Spleen (tissue), 11 donors: ENCODE measurements around the gene AHDC1. TPM values are rescaled to one million over a fixed set of nuclear protein-coding genes. Genes with fewer than 3 reads are reported as not detected.
"Not testable (repeated sequence)": the region's sequence is repeated elsewhere in the genome, so short reads cannot be mapped to it uniquely, and the experiment has no call there.

Experiments used
- DNase-seq: peaks from one replicate; pipeline ENCODE4 v3.0.0-alpha.2; 2020
- H3K27ac ChIP-seq, 8 donors: fragments of 200-600 bp; sonication (generic) in 7 of 8; 1 replicate in 4 of 8; 2 replicates in 4 of 8; pipeline versions ENCODE4 v1.5.0 to v1.8.0; 2016 to 2021; ENCODE audit warnings: inconsistent platforms in 4 of 8, mild to moderate bottlenecking in 4 of 8, moderate library complexity in 1 of 8
- H3K27me3 ChIP-seq, 7 donors: fragments of 200-600 bp; sonication (generic) in 6 of 7; replicated peaks in 1 of 7; 1 replicate in 4 of 7; 2 replicates in 3 of 7; pipeline versions ENCODE4 v1.5.0 to v1.8.0; 2016 to 2021; ENCODE audit warnings: inconsistent platforms in 3 of 7, mild to moderate bottlenecking in 1 of 7
- H3K36me3 ChIP-seq, 6 donors: fragments of 200-600 bp; sonication (generic) in 5 of 6; 1 replicate in 4 of 6; 2 replicates in 2 of 6; pipeline versions ENCODE4 v1.5.0 to v1.8.0; 2016 to 2021; ENCODE audit warnings: inconsistent platforms in 2 of 6
- H3K4me1 ChIP-seq, 6 donors: fragments of 200-600 bp; sonication (generic) in 5 of 6; 1 replicate in 3 of 6; 2 replicates in 3 of 6; pipeline versions ENCODE4 v1.5.0 to v1.8.0; 2016 to 2021; ENCODE audit warnings: inconsistent platforms in 3 of 6
- H3K4me3 ChIP-seq, 8 donors: fragments of 200-600 bp; sonication (generic) in 7 of 8; 1 replicate in 4 of 8; 2 replicates in 4 of 8; pipeline versions ENCODE4 v1.5.0 to v1.8.0; 2016 to 2021; ENCODE audit warnings: inconsistent platforms in 4 of 8, mild to moderate bottlenecking in 4 of 8, moderate library complexity in 2 of 8
- H3K9me3 ChIP-seq, 8 donors: fragments of 200-600 bp; sonication (generic) in 7 of 8; 1 replicate in 4 of 8; 2 replicates in 4 of 8; pipeline versions ENCODE4 v1.5.0 to v1.8.0; 2016 to 2021; ENCODE audit warnings: inconsistent platforms in 4 of 8
- POLR2A ChIP-seq, 3 donors: fragments of 450-650 bp; IDR thresholded peaks; one replicate each; pipeline ENCODE4 v1.5.1; 2017; ENCODE audit warnings: antibody characterized with exemption in 3 of 3, mild to moderate bottlenecking in 1 of 3
- POLR2AphosphoS5 ChIP-seq, 3 donors: sonication (generic); formaldehyde crosslinking; IDR thresholded peaks; one replicate each; pipeline ENCODE4 v1.5.1; 2017; ENCODE audit warnings: antibody characterized with exemption in 3 of 3
- WGBS, 5 donors: extraction: QIAGEN DNeasy Blood & Tissue Kit in 3 of 5; methylation state at CpG; one replicate each; pipeline versions ENCODE4 v1.1.5 to v1.1.7; 2013 to 2018; 5-methylcytosine and 5-hydroxymethylcytosine counted together
- intact Hi-C: fragments of 100-400 bp; cut with DNase I; formaldehyde crosslinking; loops from one replicate; pipeline ENCODE4 v1.15.0; 2023; ENCODE audit warnings: low total_unique reads
- polyA plus RNA-seq, 3 donors: library from polyadenylated mRNA; stranded (reverse); fragments of 200-250 nt; gene quantifications; one replicate each; pipeline ENCODE4 v1.2.1, GENCODE V29; 2013
- total RNA-seq, 7 donors: library from RNA; depleted of rRNA in 3 of 7; stranded (reverse); fragments of >200 nt in 3 of 7; fragmentation: NEBNext Ultra II Directional in 4 of 7; extraction: Animal tissue kit (Norgen Biotek cat#: 25700) in 4 of 7; gene quantifications; one replicate each; pipeline versions ENCODE4 v1.1.0 to v1.2.1, GENCODE V29; 2016 to 2021
- TF ChIP-seq, protein P1 (sequence below), 11 experiments: fragments of 200-600 bp in 7 of 11; fragments of 450-650 bp in 4 of 11; sonication (generic) in 4 of 11; IDR thresholded peaks in 8 of 11; conservative IDR thresholded peaks in 3 of 11; 1 replicate in 7 of 11; 2 replicates in 4 of 11; pipeline versions ENCODE4 v1.4.0 to v1.8.0; 2016 to 2021; ENCODE audit warnings: antibody characterized with exemption in 11 of 11, inconsistent platforms in 4 of 11, mild to moderate bottlenecking in 1 of 11
- donor health status: healthy with polysubstance abuse.
- donor health status: DM: no; HTN: no; CAD: no; lungs with moderate emphysema.
- donor health status: DM: no; HTN: no; CAD: no.
- donor health status: Bipolar disorder and iron deficiency.
- donor health status: healthy.
- donor health status: DM: no; HTN: no; CAD: no.
- donor health status: DM: yes; HTN: yes; CAD: no.

AHDC1 gene
- total and polyA plus RNA-seq, 10 donors = 3.2 to 104 (median 42.7) TPM

DNA sequence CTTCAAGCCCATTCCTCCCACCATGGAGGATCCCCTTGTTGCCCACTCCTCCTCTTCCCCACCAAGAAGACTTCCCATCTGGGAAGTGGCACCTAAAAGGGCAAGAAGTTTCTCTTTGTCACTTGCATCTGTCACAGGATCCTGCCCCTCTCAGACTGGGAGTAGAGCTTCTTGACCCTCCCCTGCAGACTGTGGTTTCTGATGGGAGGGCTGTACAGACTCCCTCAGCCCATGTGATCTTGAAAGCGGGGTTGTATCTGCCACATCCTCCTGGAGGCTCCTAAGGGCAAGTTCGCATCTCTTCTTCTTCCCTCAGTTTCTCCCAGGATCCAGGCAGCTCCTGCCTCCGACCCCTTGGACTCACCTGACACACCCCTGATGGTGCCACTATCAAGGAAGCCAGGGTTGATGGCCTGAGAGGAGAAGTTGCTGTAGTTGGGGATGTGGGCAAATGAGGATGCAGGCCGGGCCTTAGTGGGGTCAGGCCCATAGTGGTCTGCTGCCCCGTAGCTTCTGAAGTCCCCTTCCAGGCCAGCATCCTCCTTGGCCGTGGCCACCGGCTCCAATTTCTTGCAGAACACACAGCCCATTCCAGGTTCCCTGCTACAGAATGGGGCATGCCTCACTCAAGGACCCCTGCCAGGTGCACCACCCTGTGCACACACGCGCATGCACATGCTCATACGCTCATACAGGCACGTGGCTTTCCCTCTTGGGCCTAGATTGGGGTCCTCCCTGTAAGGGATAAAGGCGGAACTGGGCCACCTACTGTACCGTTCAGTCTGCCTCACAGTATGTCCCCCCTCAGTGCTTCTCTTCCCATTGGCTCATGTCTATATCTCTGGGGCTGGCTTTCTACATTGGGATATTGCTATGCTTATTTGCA is 19.6 kb upstream of the AHDC1 start:
- H3K4me3 ChIP-seq = peak overlapping the region in 1 of 8 donors; percentile 66
- no peaks in the 10 kb centered on the region for H3K27me3 ChIP-seq
- H3K36me3 ChIP-seq = peaks cover 0 to 61% (median 0%) of the 10 kb centered on the region in 6 donors
- WGBS, 5 donors = 71 to 82% (median 74%) methylated on average over 11 to 13 of the region's 13 CpGs
- peaks cover 33 to 100% (median 99%) of the 10 kb centered on the region in 6 donors for H3K4me1 ChIP-seq
- intact Hi-C loops = no loop called here
- H3K9me3 ChIP-seq = no peaks in the 10 kb centered on the region
- DNase-seq = no peak
- H3K27ac ChIP-seq = peak overlapping the region in 7 of 8 donors; percentile 9 to 98 (median 89)
- TF ChIP-seq POLR2AphosphoS5 (IDR thresholded peaks at IDR 0.05) (peak in 1 of 3 donors; percentile 28), POLR2A (IDR thresholded peaks at IDR 0.05) (no peak)
- TF ChIP-seq, protein P1, sequence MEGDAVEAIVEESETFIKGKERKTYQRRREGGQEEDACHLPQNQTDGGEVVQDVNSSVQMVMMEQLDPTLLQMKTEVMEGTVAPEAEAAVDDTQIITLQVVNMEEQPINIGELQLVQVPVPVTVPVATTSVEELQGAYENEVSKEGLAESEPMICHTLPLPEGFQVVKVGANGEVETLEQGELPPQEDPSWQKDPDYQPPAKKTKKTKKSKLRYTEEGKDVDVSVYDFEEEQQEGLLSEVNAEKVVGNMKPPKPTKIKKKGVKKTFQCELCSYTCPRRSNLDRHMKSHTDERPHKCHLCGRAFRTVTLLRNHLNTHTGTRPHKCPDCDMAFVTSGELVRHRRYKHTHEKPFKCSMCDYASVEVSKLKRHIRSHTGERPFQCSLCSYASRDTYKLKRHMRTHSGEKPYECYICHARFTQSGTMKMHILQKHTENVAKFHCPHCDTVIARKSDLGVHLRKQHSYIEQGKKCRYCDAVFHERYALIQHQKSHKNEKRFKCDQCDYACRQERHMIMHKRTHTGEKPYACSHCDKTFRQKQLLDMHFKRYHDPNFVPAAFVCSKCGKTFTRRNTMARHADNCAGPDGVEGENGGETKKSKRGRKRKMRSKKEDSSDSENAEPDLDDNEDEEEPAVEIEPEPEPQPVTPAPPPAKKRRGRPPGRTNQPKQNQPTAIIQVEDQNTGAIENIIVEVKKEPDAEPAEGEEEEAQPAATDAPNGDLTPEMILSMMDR (IDR thresholded peaks at IDR 0.05 in 8 of 11, conservative IDR thresholded peaks at IDR 0.05 in 3 of 11) = no peak

DNA sequence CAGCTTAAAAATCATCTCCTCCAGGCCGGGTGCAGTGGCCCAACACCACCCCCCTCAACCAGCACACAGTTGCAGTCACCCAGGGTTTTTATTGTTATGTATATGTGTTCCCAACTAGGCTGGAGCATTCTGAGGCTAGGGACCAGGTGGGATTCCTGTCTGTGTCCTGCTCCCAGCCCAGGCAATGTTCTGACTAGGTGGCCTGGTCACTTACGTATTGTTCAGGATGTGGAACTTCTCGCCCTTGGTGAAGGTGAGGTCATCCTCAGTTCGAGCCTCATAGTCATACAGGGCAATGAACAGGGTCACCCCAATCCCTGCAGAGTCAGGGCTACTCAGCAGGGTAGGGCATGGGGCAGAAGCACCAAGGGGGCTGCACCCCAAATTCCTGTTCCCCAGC is 18.9 kb upstream of the AHDC1 start:
- WGBS, 5 donors = 48 to 77% (median 56%) methylated on average over 4 of the region's 4 CpGs
- Histone ChIP-seq H3K4me3 (peak overlapping the region in 1 of 8 donors; percentile 66), H3K9me3 (no peaks in the 10 kb centered on the region), H3K27ac (peak overlapping the region in 6 of 8 donors; percentile 9 to 98 (median 92)), H3K36me3 (peaks cover 0 to 68% (median 0%) of the 10 kb centered on the region in 6 donors), H3K4me1 (peaks cover 34 to 100% (median 99%) of the 10 kb centered on the region in 6 donors), H3K27me3 (no peaks in the 10 kb centered on the region)
- no peak for DNase-seq
- TF ChIP-seq, protein P1 (IDR thresholded peaks at IDR 0.05 in 8 of 11, conservative IDR thresholded peaks at IDR 0.05 in 3 of 11) = no peak
- peak in 1 of 3 donors; percentile 29 for TF ChIP-seq POLR2AphosphoS5 (IDR thresholded peaks at IDR 0.05)
- intact Hi-C loops = no loop called here

DNA sequence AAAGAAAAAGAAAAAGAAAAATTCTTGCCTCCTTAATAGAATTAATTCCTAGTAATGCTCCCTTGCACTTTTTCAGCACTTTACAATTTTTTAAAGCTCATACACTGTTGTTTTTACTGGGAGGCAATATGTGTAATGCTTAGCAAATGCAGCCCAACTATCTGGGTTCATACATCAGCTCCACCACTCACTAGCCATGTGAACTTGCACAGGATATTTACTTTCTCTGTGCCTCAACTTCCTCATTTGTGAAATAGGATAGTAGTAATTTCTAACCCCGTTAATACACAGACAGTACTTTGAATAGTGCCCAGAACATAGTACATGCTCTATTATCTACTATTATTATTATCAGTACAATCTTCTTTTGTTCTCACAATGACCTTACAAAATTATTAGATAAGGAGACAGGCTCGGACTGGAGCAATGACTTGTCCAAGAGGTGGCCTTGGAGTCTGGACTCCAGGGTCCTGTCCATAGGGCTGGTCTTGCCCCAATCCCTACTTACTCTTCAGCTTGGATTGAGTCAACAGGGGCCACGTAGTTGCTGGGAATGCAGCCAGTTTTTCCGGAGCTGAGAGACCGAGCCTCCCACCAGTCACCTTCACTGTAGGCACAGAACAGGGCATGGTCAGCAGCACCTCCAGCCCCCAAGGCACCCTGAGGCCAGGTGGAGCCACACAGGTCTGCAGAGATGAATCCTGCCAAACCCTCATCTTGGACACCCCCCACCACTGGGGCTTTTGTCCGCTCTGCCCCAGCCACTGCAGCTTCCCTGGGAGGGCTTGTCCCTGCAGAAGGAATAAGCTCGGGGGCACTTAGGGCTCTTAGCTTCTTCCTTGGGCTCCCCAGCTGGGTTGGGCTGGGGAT is 17.3 kb upstream of the AHDC1 start:
- WGBS, 5 donors = 57 to 77% (median 61%) methylated on average over 5 to 7 of the region's 7 CpGs
- H3K27ac ChIP-seq = peak overlapping the region in 5 of 8 donors; percentile 26 to 98 (median 95)

DNA sequence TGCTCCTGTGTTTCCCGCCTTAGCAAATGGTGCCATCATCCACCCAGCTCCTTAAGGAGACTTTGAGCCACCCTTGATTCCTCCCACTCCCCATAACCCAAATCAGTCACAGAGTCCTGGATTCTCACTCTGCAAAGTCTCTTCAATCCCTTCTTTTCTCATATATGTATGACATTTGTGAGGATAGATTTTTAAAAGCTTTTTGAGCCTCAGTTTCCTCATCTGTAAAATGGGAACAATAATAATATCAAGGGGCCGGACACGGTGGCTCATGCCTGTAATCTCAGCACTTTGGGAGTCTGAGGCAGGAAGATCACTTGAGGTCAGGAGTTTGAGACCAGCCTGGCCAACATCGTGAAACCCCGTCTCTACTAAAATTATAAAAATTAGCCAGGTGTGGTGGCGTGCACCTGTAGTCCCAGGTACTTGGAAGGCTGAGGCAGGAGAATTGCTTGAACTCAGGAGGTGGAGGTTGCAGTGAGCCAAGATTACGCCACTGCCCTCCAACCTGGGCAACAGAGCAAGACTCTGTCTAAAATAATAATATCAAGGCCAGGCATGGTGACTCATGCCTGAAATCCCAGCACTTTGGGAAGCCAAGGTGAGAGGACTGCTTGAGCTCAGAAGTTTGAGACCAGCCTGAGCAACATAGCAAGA is 16.0 kb upstream of the AHDC1 start:
- H3K27me3 ChIP-seq, H3K9me3 ChIP-seq, intact Hi-C loops, DNase-seq, H3K4me3 ChIP-seq: not testable (repeated sequence)
- WGBS, 5 donors = 91 to 100% (median 95%) methylated on average over 7 of the region's 7 CpGs
- H3K27ac ChIP-seq = peak overlapping the region in 4 of 8 donors; percentile 61 to 98 (median 86)
- peaks cover 0 to 98% (median 22%) of the 10 kb centered on the region in 6 donors for H3K36me3 ChIP-seq
- peaks cover 33 to 100% (median 96%) of the 10 kb centered on the region in 6 donors for H3K4me1 ChIP-seq

More for the DNA sequence above, 17.3 kb upstream of the AHDC1 start:
- H3K4me1 ChIP-seq = peaks cover 43 to 100% (median 98%) of the 10 kb centered on the region in 6 donors
- no peak for DNase-seq
- TF ChIP-seq POLR2AphosphoS5 (IDR thresholded peaks at IDR 0.05) = peak in 1 of 3 donors; percentile 53
- TF ChIP-seq POLR2A (IDR thresholded peaks at IDR 0.05) = no peak
- TF ChIP-seq, protein P1 (IDR thresholded peaks at IDR 0.05 in 8 of 11, conservative IDR thresholded peaks at IDR 0.05 in 3 of 11) = no peak
- H3K9me3 ChIP-seq = no peaks in the 10 kb centered on the region
- H3K36me3 ChIP-seq = peaks cover 0 to 84% (median 9%) of the 10 kb centered on the region in 6 donors
- intact Hi-C loops = no loop called here
- no peaks in the 10 kb centered on the region for H3K27me3 ChIP-seq
- H3K4me3 ChIP-seq = peak overlapping the region in 1 of 8 donors; percentile 30
